NCI-H1417 (cell line): Measurements from ENCODE around the gene AGBL4.

ENCODE experiments used
- DNase-seq, 3 experiments: peaks; one replicate each; lab custom pipeline; 2025; lab: John Stamatoyannopoulos, UW

AGBL4 gene

DNA sequence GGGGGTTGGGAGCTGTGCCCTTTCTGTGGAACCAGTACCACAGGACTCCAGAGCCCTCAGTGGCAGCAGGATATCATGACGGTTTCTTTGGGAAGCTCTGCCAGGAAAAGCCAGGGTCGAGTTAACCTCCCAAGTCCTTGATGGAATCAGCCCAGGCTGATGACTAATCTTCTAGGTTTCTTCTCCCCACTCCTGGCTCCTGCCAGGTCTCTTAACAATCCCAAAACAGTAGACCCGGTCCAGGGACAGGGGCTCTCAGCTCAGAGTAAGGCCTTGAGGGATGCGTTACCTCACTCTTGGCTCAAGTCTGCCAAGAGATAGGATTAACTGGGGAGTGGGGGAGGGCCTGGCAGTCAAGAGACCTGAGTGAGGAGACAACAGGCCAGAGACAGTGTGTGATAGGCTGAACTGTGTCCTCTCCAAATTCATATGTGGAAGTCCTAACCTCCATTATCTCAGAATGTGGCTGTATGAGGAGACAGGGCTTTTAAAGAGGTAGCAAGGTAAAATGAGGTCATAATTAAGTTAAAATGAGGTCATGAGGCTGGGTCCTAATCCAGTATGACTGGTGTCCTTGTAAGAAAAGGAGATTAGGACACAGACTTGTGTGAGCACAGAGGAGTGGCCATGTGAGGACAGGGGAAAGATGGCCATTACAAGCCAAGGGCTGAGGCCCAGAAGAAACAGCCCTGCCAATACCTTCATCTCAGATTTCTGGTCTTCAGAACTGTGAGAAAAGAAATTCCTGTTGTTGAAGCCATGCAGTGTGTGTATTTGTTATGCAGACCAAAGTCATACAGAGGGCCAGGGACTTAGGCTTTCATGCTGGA is 1342.1 kb downstream of the AGBL4 start:
- no peak for DNase-seq

GRCh38 chr1:48680411-48681035 is 1343.2 kb downstream of the AGBL4 start:
- peak in 1 of 3 experiments; percentile 36 for DNase-seq

DNA sequence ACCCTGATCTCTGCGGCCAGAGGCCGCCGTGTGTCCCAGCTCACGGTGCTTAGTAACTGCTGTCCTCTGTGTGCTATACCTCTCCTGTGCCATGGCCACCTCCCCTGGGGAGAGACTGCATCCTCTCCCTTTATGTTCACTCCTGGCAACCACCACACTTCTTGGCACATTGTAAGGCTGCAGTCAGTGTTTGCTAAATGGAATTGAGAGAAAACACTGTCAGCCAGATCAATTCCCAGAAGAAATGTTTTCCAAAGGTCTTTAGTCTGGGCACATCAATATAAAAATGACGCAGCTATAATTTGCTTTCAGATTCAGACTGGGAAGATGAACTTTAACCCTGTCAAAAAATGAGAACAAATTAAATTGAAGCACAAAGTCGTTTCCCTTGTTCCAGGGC is 1343.9 kb downstream of the AGBL4 start:
- peak in 1 of 3 experiments; percentile 36 for DNase-seq

DNA sequence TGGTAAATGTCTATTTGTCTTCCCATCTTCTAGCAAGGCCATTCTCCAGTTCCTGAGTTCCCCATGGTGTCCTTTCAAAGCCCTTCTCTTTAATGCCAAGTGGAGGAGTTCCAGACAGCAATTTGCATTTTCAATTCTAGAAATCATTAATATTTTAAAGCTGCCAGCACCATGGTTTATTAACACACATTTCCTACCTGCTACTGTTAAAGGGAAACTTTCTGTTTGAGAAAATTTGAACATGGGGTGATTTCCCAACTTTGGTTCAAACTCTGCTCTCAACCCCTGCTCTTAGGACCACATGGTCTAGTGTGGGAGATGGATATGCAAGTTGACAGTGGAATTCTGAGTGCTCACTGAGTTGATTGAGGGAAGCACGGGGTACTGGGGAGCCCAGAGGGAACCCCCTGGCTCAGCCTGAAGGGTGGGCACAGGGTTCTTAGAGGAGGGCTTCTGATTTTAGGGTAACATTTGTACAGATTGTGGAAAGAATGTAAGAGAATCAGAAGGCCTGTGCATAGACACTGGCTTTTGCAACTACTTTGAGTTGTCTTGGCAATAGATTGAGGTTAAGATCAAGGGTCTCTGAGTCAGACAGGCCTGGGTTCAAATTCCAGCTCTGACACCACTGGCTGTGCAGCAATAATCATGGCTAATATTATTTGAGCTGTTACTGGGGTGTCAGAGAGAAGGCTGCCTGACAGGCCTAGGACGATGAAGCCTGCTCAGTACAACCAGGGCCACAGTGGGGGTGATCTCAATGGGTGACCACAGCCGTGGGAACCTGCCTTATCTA is 1344.8 kb downstream of the AGBL4 start:
- no peak for DNase-seq

GRCh38 chr1:48677306-48678287 is 1346.2 kb downstream of the AGBL4 start:
- peak; percentile 58 to 78 (median 68) for DNase-seq

- DNase-seq = peak in 2 of 3 experiments; percentile 47 to 66
Measured at GRCh38 chr1:48676822-48677221, 1346.9 kb downstream of the AGBL4 start.

DNA sequence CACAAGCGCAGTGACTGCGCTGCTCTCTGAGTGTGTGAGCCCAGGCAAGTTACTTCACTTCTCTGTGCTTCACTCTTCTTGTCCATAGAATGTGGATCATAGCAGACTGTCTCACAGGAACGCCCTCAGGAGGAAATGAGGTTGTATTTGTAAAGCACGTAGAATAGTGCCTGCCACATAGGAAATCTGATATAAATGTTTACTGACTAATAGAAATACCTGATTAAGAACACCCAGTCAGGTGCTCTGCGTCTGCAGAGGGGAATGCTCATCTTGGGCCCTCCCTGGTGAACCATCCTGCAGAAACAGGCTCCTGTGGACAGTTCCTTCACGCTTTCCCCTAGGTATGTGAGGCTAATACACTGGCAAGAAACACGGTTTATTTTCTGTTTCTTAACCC is 1347.4 kb downstream of the AGBL4 start:
- DNase-seq = peak in 1 of 3 experiments; percentile 26

DNA sequence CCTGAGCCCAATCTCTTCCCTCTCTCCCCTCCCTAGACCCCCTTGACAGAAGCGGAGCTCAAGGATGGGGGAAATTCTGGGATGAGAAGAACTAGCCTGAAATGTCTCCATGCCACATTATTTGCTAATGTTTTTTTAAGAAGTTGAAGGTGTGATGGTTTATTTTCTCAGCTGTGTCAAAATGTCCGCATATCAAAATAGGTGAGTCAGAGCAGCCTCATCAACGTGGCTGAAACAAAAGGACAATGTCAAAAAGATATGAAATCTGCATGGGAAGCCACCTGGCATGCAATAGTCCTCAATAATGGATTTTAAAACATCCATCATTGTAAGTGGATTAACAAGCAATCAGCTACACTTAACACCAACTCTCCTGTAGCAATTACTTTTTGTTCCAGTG is 1348.5 kb downstream of the AGBL4 start:
- DNase-seq = peak in 2 of 3 experiments; percentile 19 to 60

- peak in 2 of 3 experiments; percentile 19 to 37 for DNase-seq
Measured at GRCh38 chr1:48674641-48675040, 1349.1 kb downstream of the AGBL4 start.

DNA sequence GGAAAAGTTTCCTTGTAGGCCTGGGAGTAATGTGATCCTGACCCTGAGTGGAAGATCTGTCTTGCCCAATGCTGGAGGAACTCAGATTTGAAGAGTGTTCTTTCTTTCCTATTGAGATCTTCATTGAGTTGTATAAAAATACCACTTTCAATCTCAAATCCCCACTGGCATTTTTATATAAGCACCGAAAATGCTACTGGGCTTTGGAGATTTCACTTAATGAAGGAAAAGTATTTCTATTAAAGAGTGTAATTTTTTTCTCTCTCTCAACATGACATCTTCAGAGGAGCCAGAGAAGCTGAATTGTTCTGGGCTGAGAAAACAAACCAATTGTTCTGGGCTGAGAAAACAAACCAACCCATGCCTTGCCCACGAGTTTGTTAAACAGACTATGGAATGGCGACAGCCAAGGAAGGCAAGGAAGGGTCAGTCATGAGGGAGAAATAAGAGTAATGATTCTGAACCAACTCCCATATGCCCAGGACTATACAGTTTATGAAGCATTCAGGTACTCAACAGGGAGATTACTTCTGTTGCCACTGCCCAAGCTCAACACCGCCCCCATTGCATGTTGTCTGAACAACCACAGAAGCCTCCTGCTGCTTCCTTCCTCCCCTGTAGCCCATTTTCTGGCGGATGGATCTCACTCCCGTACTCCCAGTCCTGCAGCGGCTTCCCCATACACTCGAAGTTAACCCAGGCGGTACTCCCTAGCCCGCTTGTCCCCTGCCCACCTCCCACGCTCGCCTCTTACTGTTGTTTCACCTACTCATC is 1350.2 kb downstream of the AGBL4 start:
- peak in 1 of 3 experiments; percentile 8 for DNase-seq

- no peak for DNase-seq
Measured at GRCh38 chr1:48671578-48671977, 1352.2 kb downstream of the AGBL4 start.

GRCh38 chr1:48670234-48671020 is 1353.3 kb downstream of the AGBL4 start:
- DNase-seq = no peak

DNA sequence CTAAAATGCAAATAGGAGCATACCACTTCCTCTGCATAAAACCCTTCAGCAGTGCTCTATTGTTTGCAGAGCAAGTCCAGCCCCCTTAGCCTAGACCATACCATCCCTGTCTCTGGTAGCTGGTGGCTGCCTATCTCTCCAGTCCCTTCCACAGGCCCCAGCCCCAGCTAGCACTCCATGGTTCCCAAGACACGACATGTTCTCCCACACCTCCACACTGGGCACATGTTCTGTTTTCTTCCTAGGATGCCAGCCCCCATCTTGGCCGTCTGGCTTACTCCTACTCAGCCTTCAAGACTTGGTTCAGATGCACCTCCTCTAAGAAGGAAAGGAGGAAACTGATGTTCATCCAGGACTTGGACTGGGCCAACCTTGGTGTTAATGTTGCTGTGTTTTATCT is 1355.4 kb downstream of the AGBL4 start:
- no peak for DNase-seq

DNA sequence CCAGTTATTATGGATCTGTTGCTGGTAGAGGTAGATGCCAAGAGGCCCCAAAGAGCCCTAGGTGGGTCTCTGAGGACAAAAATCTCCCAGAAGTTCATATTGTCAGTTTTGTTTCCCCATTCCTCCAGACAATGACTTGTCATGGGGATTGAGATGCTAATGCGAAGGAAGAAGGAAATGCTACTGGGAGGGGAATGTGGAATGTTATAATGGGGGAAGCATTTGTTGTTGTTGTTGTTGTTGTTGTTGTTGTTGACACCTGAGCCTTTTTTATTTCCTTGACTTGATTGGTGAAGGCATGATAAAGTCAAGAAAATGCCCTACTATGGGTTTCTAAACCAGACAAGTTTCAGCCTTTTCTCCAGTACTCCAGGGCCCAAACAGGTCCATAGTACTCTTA is 1356.0 kb downstream of the AGBL4 start:
- DNase-seq = no peak

DNA sequence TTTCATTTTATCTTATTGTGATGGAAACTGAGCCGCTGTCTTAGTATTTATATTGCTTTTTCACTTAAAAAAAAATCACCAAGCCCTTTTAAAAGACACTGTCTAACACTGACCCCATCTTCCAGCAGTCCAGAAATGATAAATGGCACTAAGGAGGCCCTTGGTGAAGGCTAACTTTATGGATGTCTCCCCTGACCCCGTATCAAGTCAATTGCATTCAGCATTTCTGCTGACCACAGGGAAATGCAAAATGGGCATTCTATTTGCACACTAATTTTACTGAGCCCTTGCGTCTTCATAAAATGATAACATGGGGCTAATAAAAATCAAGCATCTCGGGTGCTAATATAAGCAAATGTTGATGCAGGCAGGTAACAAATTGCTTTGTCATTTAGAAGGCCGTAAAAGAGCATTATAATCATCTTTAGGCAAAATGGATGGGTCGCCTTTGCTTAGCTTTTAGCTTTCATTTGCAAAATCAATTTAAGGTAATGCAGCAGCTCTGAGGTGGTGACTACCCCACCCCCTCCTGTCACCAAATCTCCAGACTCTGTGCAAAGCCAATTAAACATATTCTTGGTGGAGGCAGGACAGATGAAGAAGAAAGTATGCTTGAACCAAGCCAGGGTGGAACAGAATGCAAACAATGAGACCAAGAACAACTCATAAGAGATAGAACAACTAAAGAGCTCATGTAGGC is 1357.9 kb downstream of the AGBL4 start:
- DNase-seq = peak in 2 of 3 experiments; percentile 60 to 86

GRCh38 chr1:48661726-48662463 is 1361.9 kb downstream of the AGBL4 start:
- peak in 1 of 3 experiments; percentile 41 for DNase-seq

DNA sequence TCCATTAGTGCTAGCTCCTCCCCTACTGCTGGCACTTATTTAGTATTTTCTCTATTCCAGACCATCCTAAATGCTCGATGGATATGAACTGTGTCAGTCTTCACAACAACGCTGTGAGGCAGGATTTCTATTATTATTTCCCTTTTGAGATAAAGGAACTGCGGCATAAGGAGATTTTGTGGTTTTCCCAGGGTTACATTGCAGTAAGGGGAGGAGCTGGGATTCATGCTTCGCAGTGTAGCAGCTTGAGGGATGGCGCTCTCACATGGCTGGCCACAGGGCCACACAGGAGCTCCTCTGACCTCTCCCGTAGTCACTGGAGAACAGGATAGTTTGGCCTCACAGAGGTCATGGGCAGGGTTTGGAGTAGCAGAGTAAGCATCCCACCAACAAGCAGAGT is 1364.0 kb downstream of the AGBL4 start:
- no peak for DNase-seq

DNA sequence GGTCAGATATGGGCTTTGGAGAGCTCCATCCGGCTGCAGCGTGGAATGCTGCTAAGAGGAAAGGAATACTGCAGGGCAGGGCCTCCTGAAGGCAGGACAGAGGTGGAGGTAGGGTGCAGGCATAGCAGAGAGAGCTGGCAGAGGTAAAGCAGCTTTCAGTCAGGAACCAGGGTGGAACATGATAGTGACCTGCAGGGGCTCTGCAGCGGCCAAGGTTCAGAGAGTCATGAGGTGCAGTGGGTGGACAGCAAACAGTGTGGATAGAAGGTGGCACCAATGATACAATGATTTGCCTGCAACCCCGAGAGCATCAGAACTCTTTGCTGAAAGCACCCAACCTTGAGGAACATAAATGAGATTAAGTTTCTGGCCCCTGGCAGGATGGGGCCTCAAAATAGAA is 1366.3 kb downstream of the AGBL4 start:
- DNase-seq = no peak
